Natural killer cell (primary cell): Measurements from ENCODE around the gene KRT76. TPM values are rescaled to one million over a fixed set of nuclear protein-coding genes. Genes with fewer than 3 reads are reported as not detected.

Experiments
- ATAC-seq, 3 donors: fragments of 150-1000 bp in 2 of 3; fragments of 200-7000 bp in 1 of 3; cut with Tn5 transposase; 1 replicate in 1 of 3; 2 replicates in 2 of 3; pipeline ENCODE4 v1.10.0; 2021; ENCODE audit warnings: mild to moderate bottlenecking in 2 of 3, moderate library complexity in 2 of 3
- DNase-seq, 2 donors: peaks; one replicate each; pipeline versions ENCODE4 v3.0.0 to v3.0.0-alpha.2; 2013 to 2021; ENCODE audit warnings: mixed read lengths in 1 of 2
- H3K27ac ChIP-seq: one replicate; pipeline ENCODE4 v1.5.1; 2013; ENCODE audit warnings: mild to moderate bottlenecking, low read length
- H3K27me3 ChIP-seq: one replicate; pipeline ENCODE4 v1.6.1; 2013; ENCODE audit warnings: low read length; ENCODE audit not compliant: control insufficient read depth, insufficient read depth
- H3K36me3 ChIP-seq: one replicate; pipeline ENCODE4 v1.6.1; 2013; ENCODE audit warnings: low read length; ENCODE audit not compliant: control insufficient read depth, insufficient read depth
- H3K4me1 ChIP-seq: one replicate; pipeline ENCODE4 v1.6.1; 2013; ENCODE audit warnings: low read length; ENCODE audit not compliant: control insufficient read depth, insufficient read depth
- H3K4me3 ChIP-seq: one replicate; pipeline ENCODE4 v1.5.1; 2013; ENCODE audit warnings: low read length
- H3K9me3 ChIP-seq: one replicate; pipeline ENCODE4 v1.6.1; 2013; ENCODE audit warnings: low read length; ENCODE audit not compliant: control insufficient read depth, insufficient read depth
- H3K27ac Mint-ChIP-seq, 2 donors: one replicate each; pipeline ENCODE4 v1.8.0; 2022; ENCODE audit warnings: mild to moderate bottlenecking in 2 of 2, mixed read lengths in 2 of 2, moderate library complexity in 1 of 2
- H3K27me3 Mint-ChIP-seq, 2 donors: one replicate each; pipeline ENCODE4 v1.8.0; 2022; ENCODE audit warnings: low read depth in 2 of 2, mixed read lengths in 2 of 2
- H3K36me3 Mint-ChIP-seq: one replicate; pipeline ENCODE4 v1.8.0; 2022; ENCODE audit warnings: mixed read lengths
- H3K4me1 Mint-ChIP-seq, 2 donors: one replicate each; pipeline ENCODE4 v1.8.0; 2022; ENCODE audit warnings: mixed read lengths in 2 of 2
- H3K4me3 Mint-ChIP-seq: one replicate; pipeline ENCODE4 v1.8.0; 2022; ENCODE audit warnings: mild to moderate bottlenecking, moderate library complexity, mixed read lengths
- H3K9me3 Mint-ChIP-seq, 2 donors: one replicate each; pipeline ENCODE4 v1.8.0; 2022; ENCODE audit warnings: mixed read lengths in 2 of 2
- WGBS: methylation state at CpG from one replicate; pipeline ENCODE4 v1.1.7; 2013; ENCODE audit warnings: missing lambda C conversion rate; ENCODE audit not compliant: insufficient coverage; 5-methylcytosine and 5-hydroxymethylcytosine counted together
- intact Hi-C: fragments of 100-400 bp; cut with micrococcal nuclease; formaldehyde crosslinking; loops from one replicate; pipeline ENCODE4 v1.14.2; 2022
- total RNA-seq, 4 donors: library from RNA; stranded (reverse); fragments of 120-200 nt in 1 of 4; gene quantifications; one replicate each; pipeline versions ENCODE4 v1.2.3 to v1.2.4, GENCODE V29; 2013 to 2022
- TF ChIP-seq, protein P1 (sequence below): fragments of 200-600 bp; IDR thresholded peaks from one replicate; pipeline ENCODE4 v1.8.0; 2022; ENCODE audit warnings: antibody characterized with exemption

The KRT76 gene
- total RNA-seq, 3 donors from 2014 or later (not counting 1 experiment from before 2014, with no cell fraction given) = not detected

- Histone ChIP-seq H3K4me3 (no peak overlapping the region), H3K36me3 (no peaks in the 10 kb centered on the region), H3K9me3 (no peaks in the 10 kb centered on the region), H3K27me3 (no peaks in the 10 kb centered on the region), H3K27ac (no peak overlapping the region), H3K4me1 (no peaks in the 10 kb centered on the region)
- WGBS = 96% methylated on average over 4 of the region's 4 CpGs
- Mint-ChIP-seq H3K27me3 (peaks cover 11 to 20% of the 10 kb centered on the region in 2 donors), H3K36me3 (no peaks in the 10 kb centered on the region), H3K4me3 (no peak overlapping the region), H3K27ac (no peak overlapping the region), H3K4me1 (peaks cover 4 to 13% of the 10 kb centered on the region in 2 donors), H3K9me3 (no peaks in the 10 kb centered on the region)
- TF ChIP-seq, protein P1, sequence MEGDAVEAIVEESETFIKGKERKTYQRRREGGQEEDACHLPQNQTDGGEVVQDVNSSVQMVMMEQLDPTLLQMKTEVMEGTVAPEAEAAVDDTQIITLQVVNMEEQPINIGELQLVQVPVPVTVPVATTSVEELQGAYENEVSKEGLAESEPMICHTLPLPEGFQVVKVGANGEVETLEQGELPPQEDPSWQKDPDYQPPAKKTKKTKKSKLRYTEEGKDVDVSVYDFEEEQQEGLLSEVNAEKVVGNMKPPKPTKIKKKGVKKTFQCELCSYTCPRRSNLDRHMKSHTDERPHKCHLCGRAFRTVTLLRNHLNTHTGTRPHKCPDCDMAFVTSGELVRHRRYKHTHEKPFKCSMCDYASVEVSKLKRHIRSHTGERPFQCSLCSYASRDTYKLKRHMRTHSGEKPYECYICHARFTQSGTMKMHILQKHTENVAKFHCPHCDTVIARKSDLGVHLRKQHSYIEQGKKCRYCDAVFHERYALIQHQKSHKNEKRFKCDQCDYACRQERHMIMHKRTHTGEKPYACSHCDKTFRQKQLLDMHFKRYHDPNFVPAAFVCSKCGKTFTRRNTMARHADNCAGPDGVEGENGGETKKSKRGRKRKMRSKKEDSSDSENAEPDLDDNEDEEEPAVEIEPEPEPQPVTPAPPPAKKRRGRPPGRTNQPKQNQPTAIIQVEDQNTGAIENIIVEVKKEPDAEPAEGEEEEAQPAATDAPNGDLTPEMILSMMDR = no peak
- DNase-seq (no peak), ATAC-seq (no peak)
- intact Hi-C loops = no loop called here
Measured at GRCh38 chr12:52814710-52815155, 37.6 kb upstream of the KRT76 start.

DNA sequence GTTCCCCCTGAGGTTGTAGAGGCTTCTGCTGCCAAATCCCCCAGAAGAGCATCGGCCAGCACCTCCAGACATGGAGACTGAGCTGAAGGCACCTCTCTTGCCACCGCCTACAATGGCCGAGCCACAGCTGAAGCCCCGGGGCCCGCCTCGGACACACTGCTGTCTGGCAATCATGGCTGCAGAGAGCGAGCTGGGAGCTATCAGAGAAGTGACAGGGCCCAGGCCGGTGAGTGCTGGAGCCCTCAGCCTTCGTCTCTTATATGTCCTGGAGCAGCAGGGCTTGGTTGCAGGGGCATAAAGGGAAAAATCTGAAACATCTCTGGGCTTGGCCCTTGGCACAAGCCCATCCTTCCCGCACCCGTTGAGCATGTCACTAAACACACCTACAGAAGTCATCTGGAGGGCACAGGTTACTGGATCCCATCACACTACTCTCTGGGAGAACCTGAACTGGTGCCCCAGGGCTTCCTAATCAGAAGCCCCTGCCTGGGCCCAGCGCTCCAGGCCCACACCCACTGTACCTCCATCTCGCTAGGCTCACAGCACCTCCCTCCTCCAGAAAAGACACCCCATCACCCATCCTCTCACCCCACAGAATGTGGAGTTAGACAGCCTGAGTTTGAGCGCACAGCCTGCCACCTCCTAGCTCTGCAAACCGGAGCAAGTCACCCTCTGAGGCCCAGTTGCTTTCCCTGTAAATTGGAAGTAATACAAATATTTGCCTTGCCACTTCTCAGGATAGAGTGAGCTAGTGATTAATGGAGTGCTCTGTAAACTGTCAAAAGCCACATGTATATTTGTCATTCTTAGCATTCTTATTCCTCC is 37.0 kb upstream of the KRT76 start, which contains the start of gene KRT4:
TSS of gene KRT4 (minus strand) at position 232 of the 825 bp plus-strand sequence. CDS start at position 174, 58 bp downstream.
- Histone ChIP-seq H3K4me1 (no peaks in the 10 kb centered on the region), H3K36me3 (no peaks in the 10 kb centered on the region), H3K27ac (no peak within 1 kb of the TSS), H3K9me3 (no peaks in the 10 kb centered on the region), H3K27me3 (no peaks in the 10 kb centered on the region), H3K4me3 (no peak within 1 kb of the TSS)
- 86% methylated on average over 15 of the region's 15 CpGs for WGBS
- no peak for DNase-seq
- TF ChIP-seq, protein P1 = no peak
- intact Hi-C loops = no loop called here
- Mint-ChIP-seq H3K4me1 (peaks cover 4 to 13% of the 10 kb centered on the region in 2 donors), H3K27ac (no peak within 1 kb of the TSS), H3K36me3 (no peaks in the 10 kb centered on the region), H3K9me3 (no peaks in the 10 kb centered on the region), H3K27me3 (peaks cover 9 to 20% of the 10 kb centered on the region in 2 donors), H3K4me3 (no peak within 1 kb of the TSS)
- no peak for ATAC-seq

DNA sequence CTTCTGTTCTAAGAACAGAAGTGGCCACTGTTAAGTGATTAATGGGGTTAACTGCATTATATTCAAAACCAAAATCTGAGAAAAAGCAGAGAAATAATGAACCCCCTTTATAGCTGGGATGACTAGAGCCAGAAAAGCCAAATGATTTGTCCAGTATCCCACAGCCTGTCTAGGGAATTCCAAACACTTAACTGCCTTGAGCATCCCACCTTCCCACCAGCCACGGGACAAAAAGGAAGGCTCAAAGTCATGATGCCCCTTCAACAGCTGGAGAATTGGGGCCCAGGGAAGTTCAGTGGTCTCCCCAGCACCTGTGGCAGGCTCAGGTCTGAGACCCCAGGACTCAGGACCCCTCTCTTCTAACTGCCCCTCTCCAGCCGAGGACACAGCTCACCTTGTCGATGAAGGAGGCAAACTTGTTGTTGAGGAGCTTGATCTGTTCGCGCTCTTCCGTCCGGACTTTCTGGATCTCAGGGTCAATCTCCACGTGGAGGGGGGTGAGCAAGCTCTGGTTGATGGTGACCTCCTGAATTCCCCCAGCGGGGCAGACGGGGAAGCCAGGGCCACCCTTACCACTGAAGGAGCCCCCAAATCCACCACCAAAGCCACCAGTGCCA is 36.2 kb upstream of the KRT76 start:
- Mint-ChIP-seq H3K27ac (no peak overlapping the region), H3K4me1 (peaks cover 4 to 13% of the 10 kb centered on the region in 2 donors), H3K27me3 (peaks cover 6 to 19% of the 10 kb centered on the region in 2 donors), H3K4me3 (no peak overlapping the region), H3K36me3 (no peaks in the 10 kb centered on the region), H3K9me3 (no peaks in the 10 kb centered on the region)
- intact Hi-C loops = no loop called here
- Histone ChIP-seq H3K4me3 (no peak overlapping the region), H3K4me1 (no peaks in the 10 kb centered on the region), H3K27ac (no peak overlapping the region), H3K36me3 (no peaks in the 10 kb centered on the region), H3K9me3 (no peaks in the 10 kb centered on the region), H3K27me3 (no peaks in the 10 kb centered on the region)
- 88% methylated on average over 10 of the region's 10 CpGs for WGBS
- ATAC-seq (no peak), DNase-seq (no peak)
- TF ChIP-seq, protein P1 = no peak
